ENCODE results near the gene LCN6.

The LCN6 gene

DNA sequence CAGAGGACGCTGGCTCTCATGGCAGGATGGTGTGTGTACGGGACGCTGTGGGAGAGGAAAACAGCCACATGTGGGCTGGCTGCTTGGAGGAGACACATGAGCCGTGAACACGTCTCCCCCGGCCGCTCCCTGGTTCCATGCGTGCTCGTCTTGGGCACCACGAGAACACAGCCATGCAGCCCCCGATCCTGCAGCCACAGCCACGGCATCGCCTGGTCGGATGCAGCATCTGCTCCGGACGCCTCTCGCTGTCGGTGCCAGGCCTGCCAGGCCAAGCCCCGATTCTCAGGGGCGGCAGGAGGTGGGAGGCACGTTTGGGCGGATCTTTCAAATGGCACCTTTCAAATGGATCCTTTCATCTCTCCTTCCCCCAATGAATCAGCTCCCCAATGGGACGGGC is 8.8 kb downstream of the LCN6 start:
- TF ChIP-seq, protein P1, sequence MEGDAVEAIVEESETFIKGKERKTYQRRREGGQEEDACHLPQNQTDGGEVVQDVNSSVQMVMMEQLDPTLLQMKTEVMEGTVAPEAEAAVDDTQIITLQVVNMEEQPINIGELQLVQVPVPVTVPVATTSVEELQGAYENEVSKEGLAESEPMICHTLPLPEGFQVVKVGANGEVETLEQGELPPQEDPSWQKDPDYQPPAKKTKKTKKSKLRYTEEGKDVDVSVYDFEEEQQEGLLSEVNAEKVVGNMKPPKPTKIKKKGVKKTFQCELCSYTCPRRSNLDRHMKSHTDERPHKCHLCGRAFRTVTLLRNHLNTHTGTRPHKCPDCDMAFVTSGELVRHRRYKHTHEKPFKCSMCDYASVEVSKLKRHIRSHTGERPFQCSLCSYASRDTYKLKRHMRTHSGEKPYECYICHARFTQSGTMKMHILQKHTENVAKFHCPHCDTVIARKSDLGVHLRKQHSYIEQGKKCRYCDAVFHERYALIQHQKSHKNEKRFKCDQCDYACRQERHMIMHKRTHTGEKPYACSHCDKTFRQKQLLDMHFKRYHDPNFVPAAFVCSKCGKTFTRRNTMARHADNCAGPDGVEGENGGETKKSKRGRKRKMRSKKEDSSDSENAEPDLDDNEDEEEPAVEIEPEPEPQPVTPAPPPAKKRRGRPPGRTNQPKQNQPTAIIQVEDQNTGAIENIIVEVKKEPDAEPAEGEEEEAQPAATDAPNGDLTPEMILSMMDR (IDR thresholded peaks at IDR 0.05; ENCODE audit: low read depth, low read length), result no peak
- Histone ChIP-seq H3K4me1 (peaks cover 7% of the 10 kb centered on the region; the same call in 1 of the 2 replicates), H3K9me3 (no peaks in the 10 kb centered on the region), H3K36me3 (no peaks in the 10 kb centered on the region), H3K4me3 (ENCODE audit: low read depth, low read length) (no peak overlapping the region), H3K27me3 (no peaks in the 10 kb centered on the region)
- DNase-seq, result no peak

DNA sequence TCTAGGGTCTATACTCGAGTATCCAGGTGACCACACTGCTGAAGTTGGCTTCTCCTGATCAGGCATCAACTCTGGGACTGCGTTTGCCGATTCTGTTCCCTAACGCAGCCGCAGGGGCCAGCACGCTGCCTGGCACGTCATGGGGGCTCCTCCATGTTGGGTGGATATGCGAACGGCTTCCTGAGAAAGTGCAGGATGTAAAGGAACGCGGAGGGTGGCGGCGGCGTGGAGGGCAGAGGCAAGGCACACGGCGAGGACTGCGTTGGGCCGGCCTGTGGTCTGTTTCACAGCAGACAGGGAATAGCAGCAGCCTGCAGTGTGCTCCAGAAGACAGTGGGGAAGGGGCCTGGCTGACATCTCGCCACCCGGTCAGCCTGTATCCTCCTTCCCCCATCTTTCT is 9.4 kb downstream of the LCN6 start:
- Histone ChIP-seq H3K36me3 (no peaks in the 10 kb centered on the region), H3K9me3 (no peaks in the 10 kb centered on the region), H3K4me1 (peaks cover 7% of the 10 kb centered on the region; the same call in 1 of the 2 replicates), H3K27me3 (no peaks in the 10 kb centered on the region), H3K4me3 (ENCODE audit: low read depth, low read length) (no peak overlapping the region)
- TF ChIP-seq, protein P1 (IDR thresholded peaks at IDR 0.05; ENCODE audit: low read depth, low read length), result no peak
- DNase-seq, result no peak

DNA sequence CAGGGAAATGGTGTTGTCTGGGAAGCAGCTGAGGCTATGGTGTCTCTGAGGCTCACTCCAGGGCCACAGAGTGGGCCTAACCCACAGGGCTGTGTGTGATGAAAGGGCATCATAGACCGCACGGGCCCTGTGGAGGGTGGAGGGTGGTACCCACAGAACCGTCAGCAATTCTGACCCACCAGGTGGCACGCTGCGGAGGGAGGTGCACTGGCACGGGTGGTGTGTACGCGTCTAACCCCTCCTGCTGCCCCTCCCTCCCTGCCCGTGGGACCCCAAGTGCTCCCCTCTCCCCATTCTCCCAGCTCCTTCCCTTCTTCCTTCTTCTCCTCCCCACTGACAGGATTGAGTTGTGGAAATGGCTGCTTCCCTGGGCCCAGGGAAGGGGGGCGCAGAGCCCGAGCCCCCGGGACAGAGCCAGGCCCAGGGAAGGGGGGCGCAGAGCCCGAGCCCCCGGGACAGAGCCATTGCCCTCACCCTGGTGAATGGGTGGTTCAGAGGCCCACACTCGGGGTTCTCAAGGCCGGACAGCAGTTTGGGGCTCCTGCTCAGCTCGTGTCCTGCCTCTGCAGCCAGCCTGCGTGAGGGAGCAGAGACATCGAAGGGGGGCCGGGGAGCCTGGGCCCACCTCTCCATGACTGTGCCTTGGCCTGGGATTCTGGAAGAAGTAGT is 12.4 kb downstream of the LCN6 start:
- H3K27me3 ChIP-seq, result no peaks in the 10 kb centered on the region
- no peaks in the 10 kb centered on the region for H3K36me3 ChIP-seq
- TF ChIP-seq, protein P1 (IDR thresholded peaks at IDR 0.05; ENCODE audit: low read depth, low read length), result no peak
- H3K9me3 ChIP-seq, result no peaks in the 10 kb centered on the region
- H3K4me3 ChIP-seq (ENCODE audit: low read depth, low read length), result no peak overlapping the region
- no peak for DNase-seq
- H3K4me1 ChIP-seq, result peaks cover 2% of the 10 kb centered on the region; the same call in 1 of the 2 replicates

DNA sequence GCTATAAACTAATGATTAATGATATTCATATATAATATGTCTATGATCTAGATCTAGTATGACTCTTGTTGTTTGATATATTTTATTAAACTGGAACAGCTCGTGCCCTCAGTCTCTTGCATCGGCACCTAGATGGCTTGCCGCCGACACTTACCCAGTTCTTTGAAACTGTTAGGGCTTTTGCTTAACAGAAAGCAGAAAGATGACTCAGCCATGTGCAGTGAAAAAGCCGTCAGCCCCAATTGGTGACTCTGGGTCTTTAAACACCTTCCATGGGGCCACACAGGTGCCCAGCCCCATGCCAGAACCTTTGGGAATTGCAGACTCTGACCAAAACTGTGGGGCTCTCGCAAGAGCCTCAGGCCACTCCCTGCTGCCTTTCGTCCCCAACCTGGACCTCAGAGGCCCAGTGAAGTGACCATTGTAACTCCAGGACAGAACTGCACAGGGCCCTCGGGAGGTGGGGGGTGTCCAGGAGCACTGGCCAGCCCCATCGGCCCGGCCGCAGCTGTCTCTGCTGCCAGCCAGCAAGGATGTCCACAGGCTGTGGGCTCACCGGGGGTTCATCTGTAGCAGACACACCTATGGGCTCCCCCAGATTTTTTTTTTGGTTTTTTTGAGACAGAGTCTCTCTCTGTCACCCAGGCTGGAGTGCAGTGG is 13.4 kb downstream of the LCN6 start:
- no peaks in the 10 kb centered on the region for H3K36me3 ChIP-seq
- no peaks in the 10 kb centered on the region for H3K9me3 ChIP-seq
- no peak overlapping the region for H3K4me3 ChIP-seq (ENCODE audit: low read depth, low read length)
- no peaks in the 10 kb centered on the region for H3K27me3 ChIP-seq
- DNase-seq, result no peak
- H3K4me1 ChIP-seq, result no peaks in the 10 kb centered on the region
- TF ChIP-seq, protein P1 (IDR thresholded peaks at IDR 0.05; ENCODE audit: low read depth, low read length), result no peak

DNA sequence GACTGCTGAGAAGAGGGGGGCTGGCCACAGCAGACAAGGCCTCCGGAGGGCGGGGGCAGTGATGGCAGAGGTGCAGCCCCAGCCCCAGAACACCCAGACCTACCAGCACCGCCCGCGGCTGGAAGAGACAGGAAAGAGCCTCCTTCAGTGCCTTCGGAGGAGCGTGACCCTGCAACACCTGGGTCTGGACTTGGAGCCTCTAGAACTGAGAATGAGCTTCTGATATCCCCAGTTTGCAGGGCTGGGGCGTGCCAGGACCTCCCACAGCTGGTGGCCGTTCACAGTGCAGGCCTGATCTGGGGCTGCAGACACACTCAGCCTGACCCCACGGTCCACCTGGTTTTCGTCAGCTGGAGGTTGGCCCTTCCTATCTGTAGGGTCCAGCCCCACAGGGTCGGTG is 14.7 kb downstream of the LCN6 start:
- DNase-seq, result no peak
- Histone ChIP-seq H3K4me3 (ENCODE audit: low read depth, low read length) (no peak overlapping the region), H3K4me1 (no peaks in the 10 kb centered on the region)

More for the DNA sequence above, 14.7 kb downstream of the LCN6 start:
- no peaks in the 10 kb centered on the region; the same call in 1 of the 2 replicates for H3K36me3 ChIP-seq
- TF ChIP-seq, protein P1 (IDR thresholded peaks at IDR 0.05; ENCODE audit: low read depth, low read length), result no peak
- no peaks in the 10 kb centered on the region; the same call in 1 of the 2 replicates for H3K9me3 ChIP-seq
- H3K27me3 ChIP-seq, result no peaks in the 10 kb centered on the region
